GM19328 (cell line): Measurements from ENCODE around the gene TMBIM6.

ENCODE experiments used
- ATAC-seq: cut with Tn5 transposase; IDR thresholded peaks from one replicate; pipeline ENCODE4 v1.9.1; 2021; ENCODE audit warnings: mild to moderate bottlenecking, moderate library complexity; ENCODE audit not compliant: unreplicated experiment

The TMBIM6 gene

DNA sequence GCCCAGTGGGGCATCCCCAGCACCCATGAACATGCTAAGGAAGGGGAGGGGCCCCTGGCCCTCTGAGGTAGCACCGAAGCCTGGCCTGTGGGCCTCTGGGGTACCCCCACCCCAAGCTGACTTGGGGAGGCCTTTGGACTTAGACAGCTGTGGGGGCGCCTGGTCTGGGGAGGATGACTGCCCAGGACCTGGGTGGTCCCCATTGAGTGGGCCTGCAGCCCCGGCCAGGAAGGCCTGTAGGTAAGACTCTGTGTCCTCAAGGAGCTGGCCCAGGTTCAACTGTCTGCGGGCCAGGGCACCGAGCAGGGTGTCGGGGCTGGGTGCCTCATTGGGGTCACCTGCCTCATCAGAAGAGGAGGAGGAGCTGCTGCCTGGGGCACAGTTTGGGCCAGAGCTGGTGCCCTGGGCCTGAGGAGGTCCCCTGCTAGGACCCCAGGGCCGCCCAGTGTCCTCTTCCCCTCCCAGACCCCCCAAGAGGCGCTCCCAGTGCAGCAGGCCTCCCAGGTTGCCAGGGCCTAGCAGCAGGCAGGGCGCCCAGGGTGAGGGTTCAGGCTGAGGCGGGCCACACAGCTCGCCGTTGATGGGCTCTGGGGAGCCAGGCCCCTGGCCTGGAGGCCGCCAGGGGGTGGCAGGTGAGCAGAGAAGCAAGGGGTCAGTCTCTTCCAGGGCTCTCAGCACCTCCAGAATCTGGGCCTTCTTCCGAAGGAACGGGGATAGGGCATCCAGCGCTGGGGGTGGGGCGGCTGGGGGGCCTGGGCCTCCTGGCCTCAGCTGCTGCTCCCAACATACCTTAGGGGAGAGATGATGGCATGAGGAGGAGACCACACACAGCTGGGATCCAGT is 55.5 kb downstream of the TMBIM6 start:
- ATAC-seq, result no peak

DNA sequence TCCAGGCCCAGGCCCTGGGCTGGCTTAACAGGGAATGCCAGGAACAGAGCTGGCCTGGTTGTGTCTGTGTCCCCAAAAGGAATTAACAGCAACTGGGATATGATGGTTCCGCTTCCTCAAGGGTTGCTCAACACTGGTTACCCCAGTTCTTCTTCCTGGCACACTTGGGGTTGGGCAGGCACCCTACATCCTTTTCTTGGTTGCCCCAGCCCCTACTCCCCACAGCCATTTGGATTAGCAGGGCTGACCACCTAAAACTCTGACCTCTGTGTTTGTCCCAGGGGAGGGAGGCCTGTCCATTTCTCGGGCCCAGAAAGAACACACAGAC is 56.1 kb downstream of the TMBIM6 start:
- no peak for ATAC-seq

DNA sequence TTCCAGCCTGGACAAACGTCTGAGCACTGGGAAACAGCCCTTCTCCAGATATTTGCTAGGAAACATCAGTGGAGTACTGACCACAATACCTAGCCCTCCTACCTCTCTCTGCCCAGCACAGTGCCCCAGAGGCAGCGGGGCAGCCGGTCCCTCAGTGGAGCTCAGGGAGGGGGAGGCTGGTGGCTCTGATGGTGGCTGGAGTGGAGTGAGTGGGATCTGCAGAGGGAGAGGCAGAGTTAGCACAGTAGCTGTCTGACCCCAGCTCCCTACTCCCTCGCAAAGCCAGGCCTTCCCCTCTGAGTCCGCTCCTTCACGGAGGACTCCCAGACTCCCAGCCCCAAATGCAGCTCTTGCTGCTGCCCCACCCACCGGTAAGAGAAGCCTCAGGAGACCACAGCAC is 56.9 kb downstream of the TMBIM6 start:
- ATAC-seq, result no peak

- ATAC-seq, result no peak
Observed at GRCh38 chr12:49798934-49799333, 57.6 kb downstream of the TMBIM6 start.

- no peak for ATAC-seq
Observed at GRCh38 chr12:49800421-49801140, 59.2 kb downstream of the TMBIM6 start.

GRCh38 chr12:49801141-49802063 is 60.0 kb downstream of the TMBIM6 start:
- no peak for ATAC-seq

GRCh38 chr12:49803693-49804450 is 62.5 kb downstream of the TMBIM6 start:
- no peak for ATAC-seq

- ATAC-seq, result no peak
Observed at GRCh38 chr12:49804821-49805220, 63.5 kb downstream of the TMBIM6 start.

DNA sequence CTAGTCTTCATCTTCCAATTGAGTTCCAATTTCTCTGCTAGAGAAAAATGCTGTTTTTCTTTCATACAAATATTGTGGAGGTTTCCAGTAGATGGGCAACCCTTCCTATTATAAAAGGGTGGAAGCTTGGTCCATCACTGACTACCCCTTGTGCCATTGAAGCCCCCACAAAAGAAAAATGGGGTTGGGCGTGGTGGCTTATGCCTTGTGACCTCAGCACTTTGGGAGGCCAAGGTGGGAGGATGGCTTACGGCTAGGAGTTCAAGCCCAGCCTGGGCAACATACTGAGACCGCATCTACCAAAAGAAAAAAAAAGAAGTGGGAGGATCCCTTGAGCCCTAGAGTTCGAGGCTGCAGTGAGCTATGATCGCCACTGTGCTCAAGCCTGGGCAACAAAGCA is 64.1 kb downstream of the TMBIM6 start:
- no peak for ATAC-seq

- no peak for ATAC-seq
Observed at GRCh38 chr12:49806321-49806813, 65.0 kb downstream of the TMBIM6 start.

GRCh38 chr12:49806877-49807276 is 65.5 kb downstream of the TMBIM6 start:
- no peak for ATAC-seq

- ATAC-seq, result no peak
Observed at GRCh38 chr12:49807991-49808580, 66.7 kb downstream of the TMBIM6 start.

- no peak for ATAC-seq
Observed at GRCh38 chr12:49808686-49809380, 67.5 kb downstream of the TMBIM6 start.

- no peak for ATAC-seq
Observed at GRCh38 chr12:49809381-49809905, 68.1 kb downstream of the TMBIM6 start.

DNA sequence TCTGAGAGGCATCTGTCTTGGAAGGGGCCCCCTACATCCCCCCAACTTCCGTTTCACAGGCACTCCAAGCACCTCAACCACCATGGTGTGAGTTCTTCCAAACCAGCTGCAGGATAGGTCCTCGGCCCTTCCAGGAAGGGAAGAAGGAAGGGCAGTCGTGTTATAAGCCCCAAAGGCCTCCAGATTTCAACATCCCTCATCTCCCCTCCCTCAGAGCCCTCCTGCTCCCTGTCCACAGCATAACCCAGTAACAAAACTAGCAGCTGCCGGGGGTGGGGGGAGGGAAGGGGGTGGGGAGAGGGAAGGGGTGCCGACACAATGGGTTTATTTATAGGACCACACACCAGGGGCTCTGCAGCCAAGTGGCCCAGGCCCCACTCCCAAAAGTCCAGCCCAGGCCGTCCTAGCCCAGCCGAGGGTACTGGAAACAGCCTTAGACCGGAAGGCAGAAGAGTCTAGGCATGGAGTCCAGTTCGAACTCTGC is 68.6 kb downstream of the TMBIM6 start:
- no peak for ATAC-seq

DNA sequence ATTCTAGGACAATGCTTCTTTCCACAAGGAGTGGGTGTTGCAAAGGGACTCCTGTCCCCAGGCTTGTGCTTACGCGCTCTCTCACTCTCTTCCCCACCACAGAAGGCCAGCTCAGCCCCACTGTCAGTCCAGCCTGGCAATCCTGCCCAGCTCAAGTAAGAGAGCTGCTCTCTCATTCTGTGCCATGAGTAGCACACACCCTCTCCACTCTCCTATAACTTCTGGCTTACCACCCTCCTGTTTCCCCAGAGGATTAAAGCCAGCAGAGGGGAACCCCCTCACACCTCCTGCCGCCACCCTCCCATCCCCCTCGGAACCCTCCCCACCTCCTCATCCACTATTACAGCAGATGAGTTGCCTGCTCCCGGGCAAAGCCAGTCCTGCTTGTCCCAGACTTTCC is 69.8 kb downstream of the TMBIM6 start:
- ATAC-seq, result no peak

GRCh38 chr12:49811961-49812401 is 70.6 kb downstream of the TMBIM6 start:
- ATAC-seq, result no peak

DNA sequence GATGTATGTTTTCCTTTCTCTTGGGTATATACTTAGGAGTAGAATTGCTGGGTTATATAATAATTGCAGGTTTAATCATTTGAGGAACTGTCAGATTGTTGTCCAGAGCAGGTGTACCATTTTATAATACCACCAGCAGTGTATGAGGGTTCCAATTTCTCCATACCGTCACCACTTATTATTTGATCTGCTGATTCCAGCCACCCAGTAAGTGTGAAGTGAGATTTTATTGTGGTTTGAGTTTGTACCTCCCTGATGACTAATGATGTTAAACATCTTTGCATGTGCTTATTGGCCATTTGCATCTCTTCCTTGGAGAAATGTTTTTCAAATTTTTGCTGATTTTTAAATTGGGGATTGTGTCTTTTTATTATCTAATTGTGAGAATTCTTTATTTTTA is 71.8 kb downstream of the TMBIM6 start:
- ATAC-seq, result no peak
